H1 (cell line): ENCODE data around the gene ERMARD. TPM values are rescaled to one million over a fixed set of nuclear protein-coding genes. Genes with fewer than 3 reads are reported as not detected.

Source experiments
- CTCF ChIA-PET: fragments of 300-600 bp; sonication (Branson Sonifier 250); formaldehyde crosslinking; loops from one replicate; lab custom pipeline; 2021; ENCODE audit not compliant: partially characterized antibody; lab: Charles Lee
- POLR2A ChIA-PET: fragments of 300-600 bp; sonication (Branson Sonifier 250); formaldehyde crosslinking; loops from one replicate; lab custom pipeline; 2021; ENCODE audit warnings: inconsistent platforms; ENCODE audit not compliant: partially characterized antibody; lab: Charles Lee
- DNase-seq, 2 experiments: peaks; one replicate each; pipeline versions ENCODE4 v3.0.0 to v3.0.0-alpha.2; 2010 to 2022; ENCODE audit warnings: low spot score in 2 of 2, low read depth in 1 of 2, mixed read lengths in 1 of 2
- FAIRE-seq: peaks from 2 replicates; lab custom pipeline; 2011; peaks lifted over from hg19 to GRCh38; lab: Jason Lieb, UNC
- H2AFZ ChIP-seq: 2 replicates; pipeline ENCODE4 v1.8.1; 2012; ENCODE audit warnings: low read length, inconsistent platforms
- H2AK5ac ChIP-seq: 2 replicates; pipeline ENCODE4 v1.6.1; 2013; ENCODE audit warnings: low read depth, low read length
- H2BK120ac ChIP-seq: replicated peaks from 2 replicates; pipeline ENCODE3; 2013; ENCODE audit warnings: low read depth, low read length, inconsistent platforms
- H2BK12ac ChIP-seq: 2 replicates; pipeline ENCODE4 v1.6.1; 2013; ENCODE audit warnings: low read depth, low read length
- H2BK15ac ChIP-seq: 2 replicates; pipeline ENCODE4 v1.6.1; 2013; ENCODE audit warnings: low read length
- H2BK20ac ChIP-seq: 2 replicates; pipeline ENCODE4 v1.6.1; 2013; ENCODE audit warnings: low read length
- H2BK5ac ChIP-seq: 2 replicates; pipeline ENCODE4 v1.6.1; 2013; ENCODE audit warnings: low read depth, low read length
- H3K14ac ChIP-seq: 2 replicates; pipeline ENCODE4 v1.6.1; 2013; ENCODE audit warnings: inconsistent platforms; ENCODE audit not compliant: insufficient read length
- H3K18ac ChIP-seq: 2 replicates; pipeline ENCODE4 v1.6.1; 2013; ENCODE audit warnings: low read length; ENCODE audit errors: extremely low read depth
- H3K23ac ChIP-seq: 2 replicates; pipeline ENCODE4 v1.6.1; 2013; ENCODE audit warnings: inconsistent platforms; ENCODE audit not compliant: insufficient read length
- H3K23me2 ChIP-seq: 2 replicates; pipeline ENCODE4 v1.6.1; 2013; ENCODE audit warnings: low read depth, low read length
- H3K27ac ChIP-seq: 2 replicates; pipeline ENCODE4 v1.6.1; 2011; ENCODE audit warnings: low read depth, low read length, inconsistent platforms
- H3K27me3 ChIP-seq, 4 experiments: replicated peaks in 1 of 4; 1 replicate in 1 of 4; 2 replicates in 3 of 4; pipeline versions ENCODE4 v1.6.1 to v1.8.1; 2011 to 2013; ENCODE audit warnings: low read length in 3 of 4, mild to moderate bottlenecking in 3 of 4, inconsistent platforms in 2 of 4, mixed read lengths in 2 of 4, moderate library complexity in 1 of 4; ENCODE audit not compliant: control insufficient read depth in 3 of 4, insufficient read depth in 3 of 4; ENCODE audit errors: extremely low read depth in 1 of 4
- H3K36me3 ChIP-seq, 4 experiments: 2 replicates each; pipeline versions ENCODE4 v1.6.1 to v1.8.1; 2011 to 2013; ENCODE audit warnings: mild to moderate bottlenecking in 4 of 4, low read length in 3 of 4, moderate library complexity in 2 of 4, control low read depth in 1 of 4, inconsistent platforms in 1 of 4; ENCODE audit not compliant: insufficient read depth in 4 of 4, control insufficient read depth in 2 of 4
- H3K4ac ChIP-seq: replicated peaks from 2 replicates; pipeline ENCODE3; 2013; ENCODE audit warnings: low read length, low read depth, mixed read lengths, inconsistent platforms; ENCODE audit not compliant: insufficient read length
- H3K4me1 ChIP-seq, 4 experiments: replicated peaks in 1 of 4; 1 replicate in 1 of 4; 2 replicates in 3 of 4; pipeline versions ENCODE4 v1.6.1 to v1.8.1; 2011 to 2013; ENCODE audit warnings: low read length in 3 of 4, inconsistent platforms in 2 of 4, mixed read lengths in 1 of 4; ENCODE audit not compliant: insufficient read depth in 4 of 4, control insufficient read depth in 3 of 4
- H3K4me2 ChIP-seq, 2 experiments: 2 replicates each; pipeline versions ENCODE4 v1.6.1 to v1.8.1; 2011 to 2013; ENCODE audit warnings: low read depth in 2 of 2, low read length in 2 of 2, control low read depth in 1 of 2, inconsistent platforms in 1 of 2, mild to moderate bottlenecking in 1 of 2; ENCODE audit not compliant: insufficient read depth in 1 of 2
- H3K4me3 ChIP-seq, 4 experiments: fragments of 200-600, 300-600 bp in 1 of 4; sonication (generic), shearing (Covaris generic), sonication (Bioruptor Twin) in 1 of 4; 2 replicates each; pipeline versions ENCODE4 v1.5.1 to v1.8.1; 2011 to 2016; ENCODE audit warnings: low read length in 4 of 4, low read depth in 3 of 4, control low read depth in 2 of 4, inconsistent platforms in 2 of 4, mild to moderate bottlenecking in 2 of 4, mixed read lengths in 1 of 4, moderate library complexity in 1 of 4; ENCODE audit not compliant: insufficient read depth in 2 of 4; ENCODE audit errors: extremely low read depth in 1 of 4
- H3K56ac ChIP-seq: replicated peaks from 2 replicates; pipeline ENCODE3; 2013; ENCODE audit warnings: low read depth, mild to moderate bottlenecking, mixed read lengths, low read length, inconsistent platforms; ENCODE audit not compliant: insufficient read length
- H3K79me1 ChIP-seq: 2 replicates; pipeline ENCODE4 v1.6.1; 2013; ENCODE audit warnings: low read depth, low read length, control low read depth
- H3K79me2 ChIP-seq, 2 experiments: 2 replicates each; pipeline versions ENCODE4 v1.6.1 to v1.8.1; 2012 to 2013; ENCODE audit warnings: low read length in 2 of 2, mild to moderate bottlenecking in 2 of 2, inconsistent platforms in 1 of 2; ENCODE audit not compliant: insufficient read depth in 2 of 2, control insufficient read depth in 1 of 2
- H3K9ac ChIP-seq, 4 experiments: replicated peaks in 1 of 4; 1 replicate in 1 of 4; 2 replicates in 3 of 4; pipeline versions ENCODE4 v1.6.1 to v1.8.1; 2011 to 2013; ENCODE audit warnings: low read depth in 3 of 4, low read length in 3 of 4, control low read depth in 2 of 4, mild to moderate bottlenecking in 2 of 4, moderate library complexity in 2 of 4, inconsistent platforms in 1 of 4; ENCODE audit errors: extremely low read depth in 1 of 4
- H3K9me3 ChIP-seq, 2 experiments: 2 replicates each; pipeline versions ENCODE4 v1.6.1 to v1.8.1; 2012 to 2013; ENCODE audit warnings: mild to moderate bottlenecking in 2 of 2, moderate library complexity in 2 of 2, control low read depth in 1 of 2, inconsistent platforms in 1 of 2, low read depth in 1 of 2, low read length in 1 of 2, mixed read lengths in 1 of 2; ENCODE audit not compliant: insufficient read depth in 2 of 2
- H4K20me1 ChIP-seq, 2 experiments: replicated peaks in 1 of 2; 2 replicates each; pipeline versions ENCODE3 to v1.8.1; 2011 to 2013; ENCODE audit warnings: inconsistent platforms in 2 of 2, low read length in 2 of 2, mild to moderate bottlenecking in 1 of 2; ENCODE audit not compliant: insufficient read depth in 2 of 2, control insufficient read depth in 1 of 2
- H4K5ac ChIP-seq: 2 replicates; pipeline ENCODE4 v1.6.1; 2013; ENCODE audit warnings: low read length, low read depth, mixed read lengths, inconsistent platforms; ENCODE audit not compliant: insufficient read length
- H4K8ac ChIP-seq: 2 replicates; pipeline ENCODE4 v1.8.0; 2013; ENCODE audit warnings: mild to moderate bottlenecking, moderate library complexity, low read length, inconsistent platforms; ENCODE audit not compliant: insufficient read depth; ENCODE audit errors: extremely low read depth
- H4K91ac ChIP-seq: replicated peaks from 2 replicates; pipeline ENCODE3; 2013; ENCODE audit warnings: low read length, mixed read lengths, inconsistent platforms; ENCODE audit not compliant: insufficient read length
- ATF3 ChIP-seq: IDR thresholded peaks from 2 replicates; pipeline ENCODE4 v1.6.1; 2011; ENCODE audit warnings: low read depth, mild to moderate bottlenecking, low read length; ENCODE audit not compliant: insufficient read depth
- CHD1 ChIP-seq: IDR thresholded peaks from 2 replicates; pipeline ENCODE4 v1.6.1; 2012; ENCODE audit warnings: low read depth, low read length, improper control_type of control experiment
- GABPA ChIP-seq: IDR thresholded peaks from 2 replicates; pipeline ENCODE4 v1.6.1; 2011; ENCODE audit warnings: mild to moderate bottlenecking, low read length, moderate library complexity, borderline replicate concordance; ENCODE audit not compliant: insufficient read depth
- JUN ChIP-seq: IDR thresholded peaks from 2 replicates; pipeline ENCODE4 v1.6.1; 2011; ENCODE audit warnings: low read depth, mild to moderate bottlenecking, improper control_type of control experiment, low read length
- KDM4A ChIP-seq: IDR thresholded peaks from one replicate; pipeline ENCODE4 v1.7.1; 2012; ENCODE audit warnings: low read depth, mild to moderate bottlenecking, moderate library complexity, low read length, inconsistent platforms; ENCODE audit not compliant: severe bottlenecking
- MAX ChIP-seq: IDR thresholded peaks from 2 replicates; pipeline ENCODE4 v1.6.1; 2012; ENCODE audit warnings: inconsistent platforms
- NANOG ChIP-seq: IDR thresholded peaks from 2 replicates; pipeline ENCODE4 v1.6.1; 2011; ENCODE audit warnings: low read length, low read depth, mild to moderate bottlenecking, inconsistent platforms; ENCODE audit not compliant: insufficient read depth, poor library complexity, severe bottlenecking
- POU5F1 ChIP-seq: IDR thresholded peaks from 2 replicates; pipeline ENCODE4 v1.6.1; 2011; ENCODE audit warnings: low read depth, mild to moderate bottlenecking, low read length, moderate library complexity
- SP1 ChIP-seq: IDR thresholded peaks from 2 replicates; pipeline ENCODE4 v1.6.1; 2011; ENCODE audit warnings: low read depth, low read length
- SP4 ChIP-seq: IDR thresholded peaks from 2 replicates; pipeline ENCODE4 v1.6.1; 2012; ENCODE audit warnings: low read length, inconsistent platforms
- SUZ12 ChIP-seq: fragments of 200-600 bp; sonication (generic); IDR thresholded peaks from 2 replicates; pipeline ENCODE4 v1.6.1; 2012; ENCODE audit warnings: mild to moderate bottlenecking, inconsistent platforms, low read length, moderate library complexity, mixed read lengths
- TAF1 ChIP-seq: IDR thresholded peaks from 2 replicates; pipeline ENCODE4 v1.6.1; 2011; ENCODE audit warnings: mild to moderate bottlenecking, low read depth, low read length
- USF2 ChIP-seq: IDR thresholded peaks from 2 replicates; pipeline ENCODE4 v1.6.1; 2011; ENCODE audit warnings: low read length, improper control_type of control experiment
- WGBS, 2 experiments: shearing (Covaris generic) in 1 of 2; methylation state at CpG; one replicate each; pipeline versions ENCODE4 v1.1.6 to v1.1.7; 2013 to 2015; ENCODE audit warnings: low lambda C conversion rate in 2 of 2, mixed read lengths in 2 of 2, inconsistent platforms in 1 of 2, low coverage in 1 of 2, missing lambda C conversion rate in 1 of 2; ENCODE audit not compliant: insufficient replicate concordance in 2 of 2, insufficient coverage in 1 of 2, insufficient read length in 1 of 2; ENCODE audit errors: extremely low coverage in 1 of 2, missing lambda C conversion rate in 1 of 2; 5-methylcytosine and 5-hydroxymethylcytosine counted together
- polyA plus RNA-seq, 7 experiments: library from polyadenylated mRNA; depleted of rRNA in 3 of 7; stranded (reverse) in 5 of 7; unstranded in 2 of 7; fragments of >200 nt in 5 of 7; fragments of 200-250 nt in 2 of 7; gene quantifications; 1 replicate in 5 of 7; 2 replicates in 1 of 7; 4 replicates in 1 of 7; pipeline versions ENCODE4 v1.2.1 to v1.2.3, GENCODE V29; 2011 to 2013; ENCODE audit warnings: missing spikeins in 2 of 7, mixed read lengths in 2 of 7
- total RNA-seq: library from RNA; stranded (reverse); fragmentation: NEBNext Ultra II Directional; extraction: Animal tissue kit (Norgen Biotek cat#: 25700); gene quantifications from 2 replicates; pipeline ENCODE4 v1.2.1, GENCODE V29; 2021

Gene ERMARD
- total and polyA plus RNA-seq, 2 of the 8 experiments (the other 6 are each of a cell fraction or from before 2014, with no cell fraction given), result 12.2 to 25.6 TPM

GRCh38 chr6:169778646-169779045 lies 27.2 kb downstream of the ERMARD start:
- WGBS, 2 experiments, result 92% methylated on average over 12 of the region's 12 CpGs; no CpG with 5 or more reads in 1 of the 2 experiments
- H3K36me3 ChIP-seq, result peaks cover 0 to 3% (median 0%) of the 10 kb centered on the region in 4 experiments; a peak in 1 of 8 replicates
- H3K9me3 ChIP-seq, result no peaks in the 10 kb centered on the region
- no peak overlapping the region for H3K18ac ChIP-seq
- H3K4me2 ChIP-seq, result no peak overlapping the region
- FAIRE-seq, result no peak
- no peak for DNase-seq
- no peak overlapping the region for H3K27ac ChIP-seq
- no peaks in the 10 kb centered on the region for H3K23me2 ChIP-seq
- H2BK12ac ChIP-seq, result no peak overlapping the region
- no peak overlapping the region for H2BK20ac ChIP-seq
- no peak overlapping the region for H2BK15ac ChIP-seq
- no peaks in the 10 kb centered on the region for H3K79me1 ChIP-seq
- no peak overlapping the region for H3K23ac ChIP-seq
- no peaks in the 10 kb centered on the region for H3K27me3 ChIP-seq
- no peak overlapping the region for H2AFZ ChIP-seq
- ChIA-PET POLR2A (no interaction called here), CTCF (no interaction called here)
- peaks cover 0 to 2% of the 10 kb centered on the region in 2 experiments for H4K20me1 ChIP-seq
- H3K79me2 ChIP-seq, result no peaks in the 10 kb centered on the region
- H4K8ac ChIP-seq, result no peak overlapping the region
- no peak overlapping the region for H4K5ac ChIP-seq
- H4K91ac ChIP-seq, result no peak overlapping the region
- H3K9ac ChIP-seq, result 0 out of 7 replicates have a peak overlapping the region, but pooled peaks of 1 of the 4 experiments have one; percentile 2
- no peak overlapping the region for H3K4ac ChIP-seq
- no peak overlapping the region for H3K56ac ChIP-seq
- no peaks in the 10 kb centered on the region for H3K4me1 ChIP-seq
- no peak overlapping the region for H2AK5ac ChIP-seq
- H3K14ac ChIP-seq, result no peak overlapping the region
- H2BK5ac ChIP-seq, result no peak overlapping the region
- no peak overlapping the region for H2BK120ac ChIP-seq
- no peak overlapping the region for H3K4me3 ChIP-seq
- TF ChIP-seq ATF3 (no peak), GABPA (no peak), JUN (no peak), MAX (no peak), NANOG (no peak), CHD1 (no peak), USF2 (no peak), SP4 (no peak), KDM4A (no peak), SUZ12 (no peak), POU5F1 (no peak), TAF1 (no peak), SP1 (no peak)
